BE2C (cell line): ENCODE data around the gene SERAC1.

Experiments used
- DNase-seq: peaks from one replicate; pipeline ENCODE4 v3.0.0-alpha.2; 2020
- H3K27me3 ChIP-seq: fragments of 250-450 bp; sonication (Bioruptor Pico); 2 replicates; pipeline ENCODE4 v1.5.1; 2020; ENCODE audit warnings: mild to moderate bottlenecking
- H3K36me3 ChIP-seq: fragments of 250-450 bp; sonication (Bioruptor Pico); 2 replicates; pipeline ENCODE4 v1.5.1; 2020; ENCODE audit warnings: mild to moderate bottlenecking
- H3K4me1 ChIP-seq: fragments of 250-450 bp; sonication (Bioruptor Pico); 2 replicates; pipeline ENCODE4 v1.5.1; 2020
- H3K4me3 ChIP-seq: 2 replicates; pipeline ENCODE4 v1.5.1; 2011; ENCODE audit warnings: low read depth, low read length
- H3K9me3 ChIP-seq: fragments of 250-450 bp; sonication (Bioruptor Pico); 2 replicates; pipeline ENCODE4 v1.5.1; 2020
- CTCF ChIP-seq: IDR thresholded peaks from 2 replicates; pipeline ENCODE4 v1.5.1; 2012; ENCODE audit warnings: mild to moderate bottlenecking, low read depth, low read length

Gene SERAC1

DNA sequence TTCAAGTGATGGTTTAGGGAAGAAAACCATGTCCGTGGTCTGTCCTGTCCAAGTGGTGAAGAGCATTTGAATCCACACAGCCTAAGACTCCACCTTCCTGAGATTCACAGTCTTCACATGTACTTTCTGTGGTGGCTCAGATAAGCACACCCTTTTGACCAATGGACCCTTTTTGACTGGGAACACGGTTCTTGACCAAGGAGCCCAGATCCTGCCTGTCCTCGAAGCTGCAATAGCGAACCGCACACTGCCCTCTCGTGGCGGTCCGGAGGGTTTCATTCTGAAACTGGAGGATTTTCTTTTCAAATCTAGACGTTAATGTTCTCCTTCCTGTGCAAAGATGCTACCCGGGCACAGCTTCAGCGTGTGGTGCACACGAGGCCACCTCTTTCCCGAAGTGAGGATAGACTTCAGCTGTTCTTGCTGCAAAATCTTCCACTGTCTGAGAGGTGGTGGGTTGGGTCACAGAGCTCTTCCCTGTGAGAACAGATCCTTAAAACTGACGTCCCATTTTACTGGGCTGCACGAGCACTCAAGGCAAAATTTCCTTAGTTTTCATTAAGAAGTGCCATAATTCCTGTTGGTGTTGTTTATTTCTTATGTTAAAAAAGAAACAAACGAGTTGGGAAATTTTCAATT, 95.9 kb downstream of the SERAC1 start:
- Histone ChIP-seq H3K27me3 (no peaks in the 10 kb centered on the region), H3K9me3 (no peaks in the 10 kb centered on the region), H3K4me1 (peaks cover 3% of the 10 kb centered on the region), H3K36me3 (no peaks in the 10 kb centered on the region), H3K4me3 (no peak overlapping the region)
- peak; percentile 91 for TF ChIP-seq CTCF
- DNase-seq = peak; percentile 79

DNA sequence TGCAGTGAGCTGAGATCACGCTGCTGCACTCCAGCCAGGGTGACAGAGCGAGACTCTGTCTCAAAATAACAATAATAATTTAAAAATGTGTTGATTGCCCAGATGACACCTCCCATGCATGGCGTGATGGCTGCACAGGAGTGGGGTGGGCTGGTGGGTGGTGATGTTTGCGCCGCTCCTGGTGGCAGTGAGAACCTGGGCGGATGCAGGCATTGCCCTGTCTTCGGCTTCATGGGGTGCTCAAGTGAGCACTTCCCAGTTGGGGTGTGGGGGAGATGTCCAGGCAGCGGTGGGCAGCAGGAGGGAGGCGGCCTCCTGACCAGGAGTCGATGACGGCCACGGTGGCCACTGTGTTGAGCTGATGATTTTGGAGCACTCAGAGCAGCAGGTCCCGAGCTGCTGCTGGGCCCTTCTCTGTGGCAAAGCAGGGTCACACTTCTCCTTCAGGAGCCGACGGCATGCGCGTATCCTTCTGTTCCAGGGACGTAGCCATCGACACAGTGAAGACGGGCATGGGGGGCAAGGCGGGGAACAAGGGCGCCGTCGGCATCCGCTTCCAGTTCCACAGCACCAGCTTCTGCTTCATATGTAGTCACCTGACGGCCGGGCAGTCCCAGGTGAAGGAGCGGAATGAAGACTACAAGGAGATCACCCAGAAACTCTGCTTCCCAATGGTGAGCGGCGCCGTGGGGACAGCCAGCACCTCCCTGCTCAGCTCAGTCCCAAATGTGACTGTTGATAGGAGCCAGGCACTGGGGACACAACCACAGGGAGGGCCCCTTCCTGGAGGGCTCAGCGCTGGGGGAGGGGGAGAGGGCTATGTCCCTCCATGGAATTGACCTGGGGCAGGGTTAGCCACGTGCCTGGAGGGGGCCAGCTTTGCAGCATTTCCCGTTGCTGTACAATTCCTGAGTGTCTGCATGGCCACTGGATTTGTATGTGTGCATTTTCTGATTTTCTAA, 96.7 kb downstream of the SERAC1 start:
- Histone ChIP-seq H3K4me3 (no peak overlapping the region), H3K9me3 (no peaks in the 10 kb centered on the region), H3K36me3 (no peaks in the 10 kb centered on the region), H3K27me3 (no peaks in the 10 kb centered on the region), H3K4me1 (peaks cover 3% of the 10 kb centered on the region)
- no peak for TF ChIP-seq CTCF
- no peak for DNase-seq

DNA sequence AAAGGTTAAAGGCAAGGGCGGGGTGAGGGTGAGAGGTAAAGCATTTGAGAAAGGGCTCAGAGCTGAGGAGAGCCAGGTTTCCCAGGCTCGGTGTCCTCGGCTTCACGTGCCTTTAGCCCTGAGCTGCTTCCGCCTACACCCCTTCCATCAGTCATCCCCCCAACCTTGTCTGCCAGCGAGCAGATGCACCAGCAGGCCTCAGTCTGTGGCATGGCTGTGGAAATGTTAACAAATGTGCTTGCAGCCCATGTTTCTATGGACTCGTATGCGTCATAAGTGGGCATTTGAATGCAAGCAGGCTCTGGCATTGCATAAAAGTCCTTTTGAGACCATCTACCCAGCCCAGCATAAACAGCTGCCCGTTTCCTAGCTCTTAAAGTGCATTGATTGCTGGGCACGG, 97.5 kb downstream of the SERAC1 start:
- H3K36me3 ChIP-seq = no peaks in the 10 kb centered on the region
- H3K4me1 ChIP-seq = peaks cover 3% of the 10 kb centered on the region
- TF ChIP-seq CTCF = no peak
- no peaks in the 10 kb centered on the region for H3K27me3 ChIP-seq
- H3K9me3 ChIP-seq = no peaks in the 10 kb centered on the region
- no peak for DNase-seq
- no peak overlapping the region for H3K4me3 ChIP-seq

- Histone ChIP-seq H3K36me3 (no peaks in the 10 kb centered on the region), H3K9me3 (no peaks in the 10 kb centered on the region), H3K4me3 (no peak overlapping the region), H3K27me3 (no peaks in the 10 kb centered on the region), H3K4me1 (peaks cover 3% of the 10 kb centered on the region)
- DNase-seq = no peak
- TF ChIP-seq CTCF = no peak
Measured at GRCh38 chr6:158069800-158070195, 98.3 kb downstream of the SERAC1 start.

DNA sequence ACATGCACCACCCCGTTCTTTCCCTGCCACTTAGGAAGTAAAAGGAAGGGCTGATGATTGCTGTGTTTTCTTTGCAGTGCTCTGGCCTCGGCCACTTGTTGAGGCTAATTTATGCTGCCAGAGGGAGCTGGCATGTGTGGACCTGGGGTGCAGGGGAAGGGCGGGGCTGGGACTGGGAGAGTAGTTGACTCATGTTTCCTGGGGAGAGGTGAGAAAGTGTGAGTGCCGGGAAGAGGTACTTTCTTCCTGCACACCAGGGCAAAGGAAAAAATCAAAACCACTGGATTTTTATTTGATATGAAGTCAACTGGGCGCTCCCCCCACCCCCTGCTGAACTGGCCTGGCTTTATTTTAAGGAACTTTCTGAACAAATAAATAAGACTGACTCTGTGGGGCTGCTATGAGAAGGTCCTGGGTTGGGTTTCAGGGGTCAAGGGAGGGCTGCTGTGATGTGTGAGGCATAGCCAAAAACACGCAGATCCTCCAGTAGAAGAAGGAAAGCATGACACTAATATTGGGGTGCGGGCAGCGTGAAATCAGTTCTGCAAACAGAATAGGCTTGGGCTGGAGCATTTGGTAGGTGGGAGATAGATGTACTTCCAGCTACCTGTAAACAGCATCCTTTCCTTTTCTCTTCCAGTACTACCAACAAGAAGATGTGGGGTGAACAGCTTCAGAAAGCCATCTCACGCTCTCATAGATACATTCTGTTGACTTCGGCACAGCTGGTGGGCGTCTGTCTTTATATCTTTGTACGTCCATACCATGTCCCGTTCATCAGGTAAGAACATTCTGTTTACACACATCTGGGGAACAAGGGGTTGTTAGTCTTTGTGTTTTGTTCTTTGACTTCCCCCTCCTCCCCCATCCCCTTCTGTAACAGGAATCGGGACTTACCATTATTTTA, 98.9 kb downstream of the SERAC1 start:
- no peak overlapping the region for H3K4me3 ChIP-seq

More for the DNA sequence above, 98.9 kb downstream of the SERAC1 start:
- peaks cover 3% of the 10 kb centered on the region for H3K4me1 ChIP-seq
- TF ChIP-seq CTCF = no peak
- H3K36me3 ChIP-seq = no peaks in the 10 kb centered on the region
- H3K27me3 ChIP-seq = no peaks in the 10 kb centered on the region
- no peaks in the 10 kb centered on the region for H3K9me3 ChIP-seq
- no peak for DNase-seq
